ENCODE measurements around the gene ZCCHC7. TPM values are rescaled to one million over a fixed set of nuclear protein-coding genes. Genes with fewer than 3 reads are reported as not detected.
"Not testable (repeated sequence)": the region's sequence is repeated elsewhere in the genome, so short reads cannot be mapped to it uniquely, and the experiment has no call there.

ZCCHC7 gene
- total RNA-seq, 1 donor from 2014 or later = 12.0 TPM

DNA sequence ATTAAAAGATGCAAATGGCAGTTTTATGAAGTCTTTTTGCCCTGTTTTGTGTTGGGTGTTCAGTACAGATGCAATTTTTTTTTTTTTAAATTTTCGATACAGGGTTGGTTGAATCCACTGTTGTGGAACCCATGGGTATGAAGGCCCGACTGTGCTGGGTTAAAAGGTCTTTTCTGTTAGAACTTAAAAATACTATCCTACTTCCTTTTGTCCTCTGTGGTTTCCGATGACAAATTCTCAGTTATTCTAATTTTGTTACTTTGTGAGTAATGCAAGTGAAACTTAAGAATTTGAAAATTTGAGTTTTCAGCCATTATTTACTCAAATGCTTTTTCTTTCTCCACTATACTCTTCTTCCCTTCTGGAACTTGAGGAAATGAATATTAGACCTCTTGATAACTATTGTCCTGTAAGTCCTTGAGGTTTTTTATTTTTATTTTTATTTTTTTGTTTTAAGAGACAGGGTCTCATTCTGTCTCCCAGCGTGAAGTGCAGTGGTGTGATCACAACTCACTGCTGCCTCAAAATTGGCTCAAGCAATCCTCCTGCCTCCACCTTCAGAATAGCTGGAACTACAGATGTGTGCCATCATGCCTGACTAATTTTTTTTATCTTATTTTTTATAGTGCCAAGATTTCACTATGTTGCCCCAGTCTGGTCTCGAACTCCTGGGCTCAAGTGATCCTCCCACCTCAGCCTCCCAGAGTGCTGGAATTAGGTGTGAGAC, 67.5 kb downstream of the ZCCHC7 start:
- Mint-ChIP-seq H3K27ac (ENCODE audit: unreplicated experiment) (no peak overlapping the region), H3K4me1 (ENCODE audit: unreplicated experiment) (peaks cover 22% of the 10 kb centered on the region), H3K36me3 (ENCODE audit: low read depth, unreplicated experiment) (no peaks in the 10 kb centered on the region), H3K27me3 (ENCODE audit: unreplicated experiment) (no peaks in the 10 kb centered on the region), H3K9me3 (ENCODE audit: unreplicated experiment) (no peaks in the 10 kb centered on the region), H3K4me3 (ENCODE audit: unreplicated experiment) (no peak overlapping the region)
- DNase-seq (ENCODE audit: low spot score) = no peak
- TF ChIP-seq, protein P1, sequence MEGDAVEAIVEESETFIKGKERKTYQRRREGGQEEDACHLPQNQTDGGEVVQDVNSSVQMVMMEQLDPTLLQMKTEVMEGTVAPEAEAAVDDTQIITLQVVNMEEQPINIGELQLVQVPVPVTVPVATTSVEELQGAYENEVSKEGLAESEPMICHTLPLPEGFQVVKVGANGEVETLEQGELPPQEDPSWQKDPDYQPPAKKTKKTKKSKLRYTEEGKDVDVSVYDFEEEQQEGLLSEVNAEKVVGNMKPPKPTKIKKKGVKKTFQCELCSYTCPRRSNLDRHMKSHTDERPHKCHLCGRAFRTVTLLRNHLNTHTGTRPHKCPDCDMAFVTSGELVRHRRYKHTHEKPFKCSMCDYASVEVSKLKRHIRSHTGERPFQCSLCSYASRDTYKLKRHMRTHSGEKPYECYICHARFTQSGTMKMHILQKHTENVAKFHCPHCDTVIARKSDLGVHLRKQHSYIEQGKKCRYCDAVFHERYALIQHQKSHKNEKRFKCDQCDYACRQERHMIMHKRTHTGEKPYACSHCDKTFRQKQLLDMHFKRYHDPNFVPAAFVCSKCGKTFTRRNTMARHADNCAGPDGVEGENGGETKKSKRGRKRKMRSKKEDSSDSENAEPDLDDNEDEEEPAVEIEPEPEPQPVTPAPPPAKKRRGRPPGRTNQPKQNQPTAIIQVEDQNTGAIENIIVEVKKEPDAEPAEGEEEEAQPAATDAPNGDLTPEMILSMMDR (IDR thresholded peaks at IDR 0.05; ENCODE audit: unreplicated experiment) = no peak

DNA sequence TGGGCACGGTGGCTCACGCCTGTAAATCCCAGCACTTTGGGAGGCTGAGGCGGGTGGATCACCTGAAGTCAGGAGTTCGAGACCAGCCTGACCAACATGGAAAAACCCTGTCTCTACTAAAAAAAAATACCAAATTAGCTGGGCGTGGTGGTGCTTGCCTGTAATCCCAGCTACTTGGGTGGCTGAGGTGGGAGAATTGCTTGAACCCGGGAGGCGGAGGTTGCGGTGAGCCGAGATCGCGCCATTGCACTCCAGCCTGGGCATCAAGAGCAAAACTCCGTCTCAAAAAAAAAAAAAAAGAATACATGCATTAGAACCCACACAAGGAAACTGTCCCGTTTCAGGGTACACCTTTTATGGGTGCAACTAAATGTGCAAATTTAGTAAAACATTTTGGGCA, 70.4 kb downstream of the ZCCHC7 start:
- DNase-seq (ENCODE audit: low spot score); H3K36me3 Mint-ChIP-seq (ENCODE audit: low read depth, unreplicated experiment); H3K9me3 Mint-ChIP-seq (ENCODE audit: unreplicated experiment); H3K27ac Mint-ChIP-seq (ENCODE audit: unreplicated experiment); H3K27me3 Mint-ChIP-seq (ENCODE audit: unreplicated experiment); H3K4me3 Mint-ChIP-seq (ENCODE audit: unreplicated experiment): not testable (repeated sequence)
- peaks cover 23% of the 10 kb centered on the region for H3K4me1 Mint-ChIP-seq (ENCODE audit: unreplicated experiment)

DNA sequence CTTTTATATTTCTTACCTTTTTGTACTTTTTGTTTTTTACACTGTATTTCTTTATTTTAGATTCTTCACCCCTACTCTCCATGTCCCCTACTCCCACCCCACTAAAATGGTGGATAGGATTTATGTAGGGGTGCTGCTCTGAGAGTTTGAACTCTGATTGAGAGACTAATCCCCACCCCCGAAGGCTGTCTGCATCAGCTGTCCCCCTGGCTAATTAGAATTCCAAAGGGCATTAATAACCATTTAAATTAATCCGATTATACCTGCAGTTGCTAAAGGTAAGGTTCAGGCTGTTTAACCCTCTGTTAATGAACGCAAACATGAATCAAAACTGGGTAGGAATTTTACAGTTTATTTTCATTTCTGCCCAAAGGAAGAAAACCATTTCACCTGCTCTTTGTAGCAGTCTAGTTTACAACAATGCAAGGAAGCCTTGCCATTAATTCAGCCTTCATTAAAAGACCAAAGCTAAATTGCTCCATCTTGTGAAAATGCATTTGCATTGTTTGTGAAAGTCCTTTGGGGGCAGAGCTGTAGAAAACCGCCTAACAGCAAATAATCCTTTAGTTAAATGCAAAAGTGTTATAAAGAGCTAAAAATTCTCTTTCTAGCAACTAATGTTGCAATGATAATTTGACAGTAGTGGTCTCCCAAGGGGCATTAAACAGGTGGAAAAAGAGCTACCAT, 71.2 kb downstream of the ZCCHC7 start:
- no peaks in the 10 kb centered on the region for H3K9me3 Mint-ChIP-seq (ENCODE audit: unreplicated experiment)

DNA sequence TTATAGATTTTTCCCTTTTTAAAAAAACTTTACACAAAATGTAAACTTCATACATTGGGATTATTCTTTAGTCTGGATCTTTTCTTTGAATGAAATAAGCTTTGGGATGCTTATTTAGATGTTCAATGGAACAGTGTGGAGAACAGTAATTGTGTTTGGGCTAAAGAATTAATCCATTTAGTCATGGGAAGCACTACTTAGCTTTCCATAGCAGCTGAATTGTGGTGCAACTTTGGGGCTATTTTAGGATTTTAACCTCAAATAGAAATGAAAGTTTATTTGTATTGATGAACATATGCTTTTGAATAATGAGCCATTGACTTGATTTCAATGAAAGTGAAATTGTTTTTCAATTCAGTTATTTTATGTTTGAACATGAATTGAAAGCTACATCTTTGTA, 72.4 kb downstream of the ZCCHC7 start:
- TF ChIP-seq, protein P1 (IDR thresholded peaks at IDR 0.05; ENCODE audit: unreplicated experiment) = no peak
- no peaks in the 10 kb centered on the region for H3K36me3 Mint-ChIP-seq (ENCODE audit: low read depth, unreplicated experiment)
- H3K27ac Mint-ChIP-seq (ENCODE audit: unreplicated experiment) = no peak overlapping the region
- H3K4me1 Mint-ChIP-seq (ENCODE audit: unreplicated experiment) = peaks cover 33% of the 10 kb centered on the region
- H3K4me3 Mint-ChIP-seq (ENCODE audit: unreplicated experiment) = no peak overlapping the region
- no peaks in the 10 kb centered on the region for H3K27me3 Mint-ChIP-seq (ENCODE audit: unreplicated experiment)
- DNase-seq (ENCODE audit: low spot score) = no peak
- no peaks in the 10 kb centered on the region for H3K9me3 Mint-ChIP-seq (ENCODE audit: unreplicated experiment)

More for the DNA sequence above, 71.2 kb downstream of the ZCCHC7 start:
- no peaks in the 10 kb centered on the region for H3K27me3 Mint-ChIP-seq (ENCODE audit: unreplicated experiment)
- H3K4me3 Mint-ChIP-seq (ENCODE audit: unreplicated experiment) = no peak overlapping the region
- no peak for DNase-seq (ENCODE audit: low spot score)
- H3K27ac Mint-ChIP-seq (ENCODE audit: unreplicated experiment) = no peak overlapping the region
- no peaks in the 10 kb centered on the region for H3K36me3 Mint-ChIP-seq (ENCODE audit: low read depth, unreplicated experiment)
- TF ChIP-seq, protein P1 (IDR thresholded peaks at IDR 0.05; ENCODE audit: unreplicated experiment) = no peak
- H3K4me1 Mint-ChIP-seq (ENCODE audit: unreplicated experiment) = peaks cover 26% of the 10 kb centered on the region

DNA sequence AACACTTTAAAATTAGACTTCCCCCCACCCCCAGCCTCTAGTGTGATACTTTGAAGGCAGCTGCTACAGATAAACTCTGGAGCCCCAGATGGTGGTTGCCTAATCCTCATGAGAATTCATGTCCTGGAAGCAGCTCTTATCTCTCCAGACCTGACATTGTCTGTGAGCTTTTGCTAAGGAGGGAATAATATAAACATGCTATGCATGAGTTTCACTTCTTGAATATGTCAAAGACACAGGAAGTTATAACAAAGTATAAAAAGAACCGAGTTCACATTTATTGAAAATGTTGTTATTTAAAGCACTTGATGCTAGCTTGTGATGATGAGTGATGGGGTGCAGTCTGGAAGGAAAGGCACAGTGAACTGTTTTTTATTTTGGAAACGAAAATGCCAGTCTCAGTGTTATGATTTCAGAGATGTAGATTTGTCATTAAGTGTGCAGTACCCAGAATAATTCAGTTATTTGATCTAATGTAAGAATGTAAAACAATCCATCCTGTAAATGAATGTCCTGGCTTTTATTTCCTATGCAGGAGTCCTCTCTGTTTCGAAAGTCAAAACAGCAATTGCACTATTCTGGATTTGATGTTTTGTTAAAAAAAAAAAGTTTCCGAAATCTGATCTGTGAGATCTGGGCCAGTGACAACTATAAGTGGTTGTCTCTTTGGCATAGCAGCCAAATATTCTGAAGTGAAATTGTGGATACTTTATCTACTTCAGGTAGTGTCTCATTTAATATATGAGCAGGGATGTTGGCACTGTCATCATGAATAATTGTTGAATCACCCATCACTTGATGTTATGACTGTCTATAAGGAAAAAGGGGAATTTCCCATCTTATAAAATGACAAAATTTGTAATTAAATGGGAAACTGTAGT, 77.0 kb downstream of the ZCCHC7 start:
- Mint-ChIP-seq H3K4me3 (ENCODE audit: unreplicated experiment) (no peak overlapping the region), H3K27ac (ENCODE audit: unreplicated experiment) (peak overlapping the region; percentile 88), H3K36me3 (ENCODE audit: low read depth, unreplicated experiment) (no peaks in the 10 kb centered on the region), H3K27me3 (ENCODE audit: unreplicated experiment) (peaks cover 2% of the 10 kb centered on the region), H3K9me3 (ENCODE audit: unreplicated experiment) (no peaks in the 10 kb centered on the region), H3K4me1 (ENCODE audit: unreplicated experiment) (peaks cover 49% of the 10 kb centered on the region)
- TF ChIP-seq, protein P1 (IDR thresholded peaks at IDR 0.05; ENCODE audit: unreplicated experiment) = no peak
- peak; percentile 21 for DNase-seq (ENCODE audit: low spot score)
